ENCODE measurements around the gene SCFD2.
A peak's percentile ranks its signal among the peaks of the same experiment; 100 is the strongest.

The SCFD2 gene

DNA sequence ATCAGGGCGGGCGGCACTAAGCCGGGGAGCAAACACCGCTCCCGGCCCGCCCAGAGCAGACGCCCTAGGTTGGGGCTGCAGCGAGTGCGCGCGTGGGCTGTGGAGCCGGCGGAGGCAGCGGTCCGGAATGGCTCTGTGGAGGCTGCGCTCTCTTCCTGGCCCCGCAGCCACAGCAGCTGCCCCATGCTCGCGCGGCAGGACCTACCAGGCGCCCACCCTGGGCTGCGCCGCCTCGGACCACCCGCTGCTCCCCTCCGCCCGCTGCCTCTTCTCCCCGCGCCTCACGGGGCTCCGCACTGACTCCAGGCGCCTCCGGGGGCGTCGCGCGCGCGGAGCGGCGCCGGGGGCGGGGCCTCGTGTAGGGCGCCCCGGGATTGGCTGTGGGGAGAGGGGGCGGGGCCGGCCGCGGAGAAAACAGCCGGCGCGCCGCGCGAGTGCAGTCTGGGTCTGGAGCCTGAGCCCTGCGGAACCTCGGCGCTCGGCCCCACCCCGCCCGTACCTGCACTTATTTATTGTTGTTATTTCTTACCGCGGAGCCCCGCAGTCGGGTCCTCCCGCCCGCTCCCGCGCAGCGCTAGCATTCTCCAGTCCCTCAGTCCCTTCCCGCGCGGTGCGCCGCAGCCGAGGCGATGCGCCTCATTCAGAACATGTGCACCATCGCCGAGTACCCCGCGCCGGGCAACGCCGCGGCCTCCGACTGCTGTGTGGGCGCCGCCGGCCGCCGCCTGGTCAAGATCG, 503.8 kb downstream of the SCFD2 start, which contains the start of gene RASL11B:
TSS of gene RASL11B (plus strand) at position 439 of the 738 bp plus-strand sequence. CDS start at position 630, 191 bp downstream.
- Histone ChIP-seq H3K79me2 (ENCODE audit: control insufficient read depth, insufficient read depth, low read length, unreplicated experiment) (no peaks in the 10 kb centered on the region), H3K4me1 (ENCODE audit: control insufficient read depth, insufficient read depth, low read length, unreplicated experiment) (no peaks in the 10 kb centered on the region), H2AFZ (ENCODE audit: low read length, unreplicated experiment) (peak within 1 kb of the TSS; percentile 71), H3K27ac (ENCODE audit: low read depth, low read length) (no peak within 1 kb of the TSS), H3K4me3 (ENCODE audit: low read depth, low read length) (peak within 1 kb of the TSS; percentile 79), H3K36me3 (ENCODE audit: insufficient read depth, low read length) (no peaks in the 10 kb centered on the region), H3K27me3 (ENCODE audit: insufficient read depth, low read length) (peaks cover 64% of the 10 kb centered on the region)

- Histone ChIP-seq H3K36me3 (ENCODE audit: insufficient read depth, low read length) (no peaks in the 10 kb centered on the region), H3K4me3 (ENCODE audit: low read depth, low read length) (peak overlapping the region; percentile 79), H3K4me1 (ENCODE audit: control insufficient read depth, insufficient read depth, low read length, unreplicated experiment) (no peaks in the 10 kb centered on the region), H2AFZ (ENCODE audit: low read length, unreplicated experiment) (no peak overlapping the region), H3K27ac (ENCODE audit: low read depth, low read length) (no peak overlapping the region), H3K79me2 (ENCODE audit: control insufficient read depth, insufficient read depth, low read length, unreplicated experiment) (no peaks in the 10 kb centered on the region), H3K27me3 (ENCODE audit: insufficient read depth, low read length) (peaks cover 68% of the 10 kb centered on the region)
Measured at GRCh38 chr4:52861171-52861823, 504.6 kb downstream of the SCFD2 start.

- Histone ChIP-seq H2AFZ (ENCODE audit: low read length, unreplicated experiment) (no peak overlapping the region), H3K27me3 (ENCODE audit: insufficient read depth, low read length) (peaks cover 68% of the 10 kb centered on the region), H3K4me3 (ENCODE audit: low read depth, low read length) (no peak overlapping the region), H3K36me3 (ENCODE audit: insufficient read depth, low read length) (no peaks in the 10 kb centered on the region), H3K4me1 (ENCODE audit: control insufficient read depth, insufficient read depth, low read length, unreplicated experiment) (no peaks in the 10 kb centered on the region), H3K27ac (ENCODE audit: low read depth, low read length) (no peak overlapping the region), H3K79me2 (ENCODE audit: control insufficient read depth, insufficient read depth, low read length, unreplicated experiment) (no peaks in the 10 kb centered on the region)
Measured at GRCh38 chr4:52860361-52860760, 505.5 kb downstream of the SCFD2 start.

DNA sequence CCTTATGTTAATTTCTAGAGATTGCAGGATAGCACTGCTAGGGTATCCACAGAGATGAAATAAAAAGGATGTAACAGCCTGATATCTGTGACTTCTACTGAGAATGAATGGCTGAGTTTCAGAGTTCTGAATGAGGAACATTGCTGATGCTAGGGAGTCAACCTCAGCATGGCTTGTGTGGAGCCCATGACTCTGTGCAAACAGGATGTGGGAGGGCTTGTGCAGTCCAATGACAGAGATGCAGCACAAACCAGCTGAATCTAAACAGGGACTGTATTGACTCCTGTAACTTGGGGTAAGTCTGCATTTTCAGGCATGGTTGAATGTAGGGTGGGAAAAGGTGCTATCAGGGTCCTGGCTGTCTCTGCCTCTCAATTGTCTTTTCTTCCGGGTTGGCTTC, 509.1 kb downstream of the SCFD2 start:
- no peaks in the 10 kb centered on the region for H3K79me2 ChIP-seq (ENCODE audit: control insufficient read depth, insufficient read depth, low read length, unreplicated experiment)
- H3K27me3 ChIP-seq (ENCODE audit: insufficient read depth, low read length) = peaks cover 44% of the 10 kb centered on the region
- H3K36me3 ChIP-seq (ENCODE audit: insufficient read depth, low read length) = no peaks in the 10 kb centered on the region
- peaks cover 6% of the 10 kb centered on the region for H3K4me1 ChIP-seq (ENCODE audit: control insufficient read depth, insufficient read depth, low read length, unreplicated experiment)
- H3K27ac ChIP-seq (ENCODE audit: low read depth, low read length) = no peak overlapping the region
- no peak overlapping the region for H3K4me3 ChIP-seq (ENCODE audit: low read depth, low read length)
- no peak overlapping the region for H2AFZ ChIP-seq (ENCODE audit: low read length, unreplicated experiment)

GRCh38 chr4:52853351-52853750, 512.5 kb downstream of the SCFD2 start:
- Histone ChIP-seq H3K79me2 (ENCODE audit: control insufficient read depth, insufficient read depth, low read length, unreplicated experiment) (no peaks in the 10 kb centered on the region), H3K27me3 (ENCODE audit: insufficient read depth, low read length) (peaks cover 16% of the 10 kb centered on the region; the same call in 1 of the 2 replicates), H3K36me3 (ENCODE audit: insufficient read depth, low read length) (no peaks in the 10 kb centered on the region), H3K27ac (ENCODE audit: low read depth, low read length) (no peak overlapping the region), H3K4me1 (ENCODE audit: control insufficient read depth, insufficient read depth, low read length, unreplicated experiment) (peaks cover 6% of the 10 kb centered on the region), H3K4me3 (ENCODE audit: low read depth, low read length) (peak overlapping the region; percentile 9; the same call in 1 of the 2 replicates), H2AFZ (ENCODE audit: low read length, unreplicated experiment) (peak overlapping the region; percentile 5)

- H3K27ac ChIP-seq (ENCODE audit: low read depth, low read length) = no peak overlapping the region
- no peaks in the 10 kb centered on the region for H3K36me3 ChIP-seq (ENCODE audit: insufficient read depth, low read length)
- H2AFZ ChIP-seq (ENCODE audit: low read length, unreplicated experiment) = peak overlapping the region; percentile 5
- no peaks in the 10 kb centered on the region for H3K79me2 ChIP-seq (ENCODE audit: control insufficient read depth, insufficient read depth, low read length, unreplicated experiment)
- peaks cover 10% of the 10 kb centered on the region; the same call in 1 of the 2 replicates for H3K27me3 ChIP-seq (ENCODE audit: insufficient read depth, low read length)
- peaks cover 6% of the 10 kb centered on the region for H3K4me1 ChIP-seq (ENCODE audit: control insufficient read depth, insufficient read depth, low read length, unreplicated experiment)
- H3K4me3 ChIP-seq (ENCODE audit: low read depth, low read length) = peak overlapping the region; percentile 9; the same call in 1 of the 2 replicates
Measured at GRCh38 chr4:52852711-52853110, 513.1 kb downstream of the SCFD2 start.

DNA sequence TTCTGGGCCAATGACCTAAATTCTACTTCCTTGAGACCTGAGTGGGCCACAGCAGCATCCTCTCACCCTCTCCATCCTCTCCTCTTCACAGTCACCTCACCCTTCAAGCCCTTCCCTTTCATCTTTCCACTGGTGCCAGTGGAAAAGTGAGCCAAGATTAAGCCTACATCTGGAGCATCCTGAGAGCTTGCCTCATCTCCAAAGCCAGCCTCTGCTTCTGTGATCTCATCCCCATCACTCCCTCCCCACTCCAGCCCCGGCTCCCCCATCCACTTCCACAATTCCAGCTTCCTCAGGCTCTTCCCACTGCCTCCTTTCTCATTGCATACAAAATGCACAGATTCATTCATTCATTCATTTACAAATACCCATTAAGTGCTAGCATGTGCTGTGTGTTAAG, 513.8 kb downstream of the SCFD2 start:
- Histone ChIP-seq H3K4me3 (ENCODE audit: low read depth, low read length) (no peak overlapping the region), H3K27me3 (ENCODE audit: insufficient read depth, low read length) (peaks cover 5% of the 10 kb centered on the region; the same call in 1 of the 2 replicates), H3K4me1 (ENCODE audit: control insufficient read depth, insufficient read depth, low read length, unreplicated experiment) (peaks cover 6% of the 10 kb centered on the region), H2AFZ (ENCODE audit: low read length, unreplicated experiment) (no peak overlapping the region), H3K36me3 (ENCODE audit: insufficient read depth, low read length) (no peaks in the 10 kb centered on the region), H3K79me2 (ENCODE audit: control insufficient read depth, insufficient read depth, low read length, unreplicated experiment) (no peaks in the 10 kb centered on the region), H3K27ac (ENCODE audit: low read depth, low read length) (no peak overlapping the region)

DNA sequence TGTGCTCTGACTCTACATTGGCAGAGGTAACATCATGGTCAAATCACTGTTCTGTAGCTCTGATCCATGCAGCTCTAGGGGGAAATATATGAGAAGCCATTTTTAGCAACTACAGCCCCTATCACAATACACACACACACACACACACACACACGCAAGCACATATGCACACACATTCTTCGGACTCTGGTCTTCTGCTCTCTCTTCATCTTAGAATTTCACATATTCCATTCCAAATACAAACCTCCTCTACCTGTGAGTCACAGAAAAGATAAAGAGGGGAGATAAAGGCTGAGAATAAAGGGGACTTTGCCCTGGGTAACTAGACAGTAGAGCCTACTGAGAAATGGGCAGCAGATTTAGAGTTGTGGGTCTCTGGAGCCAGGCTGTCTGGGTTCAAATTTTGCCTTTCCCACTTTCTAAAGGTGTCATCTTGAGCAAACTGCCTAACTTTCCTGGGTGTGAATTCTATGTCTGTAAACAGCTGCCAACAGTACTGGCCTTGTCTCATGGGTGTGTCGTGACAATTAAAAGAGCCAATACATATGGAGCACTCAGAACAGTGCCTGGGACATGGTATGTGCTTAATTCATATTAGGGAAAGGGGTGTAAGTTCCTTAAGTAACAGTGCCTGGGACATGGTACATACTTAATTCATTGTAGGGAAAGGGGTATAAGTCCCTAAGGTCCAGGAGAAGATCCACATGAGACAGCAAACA, 515.3 kb downstream of the SCFD2 start:
- H3K27me3 ChIP-seq (ENCODE audit: insufficient read depth, low read length) = no peaks in the 10 kb centered on the region
- no peak overlapping the region for H3K4me3 ChIP-seq (ENCODE audit: low read depth, low read length)
- no peaks in the 10 kb centered on the region for H3K36me3 ChIP-seq (ENCODE audit: insufficient read depth, low read length)
- no peaks in the 10 kb centered on the region for H3K79me2 ChIP-seq (ENCODE audit: control insufficient read depth, insufficient read depth, low read length, unreplicated experiment)
- no peak overlapping the region for H3K27ac ChIP-seq (ENCODE audit: low read depth, low read length)
- H3K4me1 ChIP-seq (ENCODE audit: control insufficient read depth, insufficient read depth, low read length, unreplicated experiment) = peaks cover 6% of the 10 kb centered on the region
- no peak overlapping the region for H2AFZ ChIP-seq (ENCODE audit: low read length, unreplicated experiment)

- Histone ChIP-seq H3K36me3 (ENCODE audit: insufficient read depth, low read length) (no peaks in the 10 kb centered on the region), H3K27me3 (ENCODE audit: insufficient read depth, low read length) (no peaks in the 10 kb centered on the region), H3K27ac (ENCODE audit: low read depth, low read length) (no peak overlapping the region), H3K4me1 (ENCODE audit: control insufficient read depth, insufficient read depth, low read length, unreplicated experiment) (peaks cover 5% of the 10 kb centered on the region), H3K79me2 (ENCODE audit: control insufficient read depth, insufficient read depth, low read length, unreplicated experiment) (no peaks in the 10 kb centered on the region), H2AFZ (ENCODE audit: low read length, unreplicated experiment) (no peak overlapping the region), H3K4me3 (ENCODE audit: low read depth, low read length) (no peak overlapping the region)
Measured at GRCh38 chr4:52848254-52848653, 517.6 kb downstream of the SCFD2 start.

DNA sequence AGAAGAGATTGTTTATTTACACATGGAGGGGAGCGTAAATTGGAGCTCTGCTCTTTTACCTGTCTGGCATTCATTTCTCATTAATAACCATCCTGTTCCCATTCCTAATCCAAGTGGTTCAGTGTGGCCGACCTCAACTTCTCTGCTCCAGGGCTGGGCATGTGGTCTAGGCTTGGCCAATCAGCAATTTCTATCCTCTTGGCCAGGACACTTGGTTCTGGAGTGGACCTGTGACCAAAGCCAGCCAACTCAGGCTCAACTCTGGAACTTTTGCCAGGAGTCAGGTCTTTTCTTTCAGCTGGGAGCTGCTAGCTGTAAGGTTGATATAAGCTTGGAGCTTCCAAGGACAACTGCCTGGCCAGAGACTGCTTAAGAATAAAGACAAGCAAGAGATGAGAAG, 519.4 kb downstream of the SCFD2 start:
- H3K79me2 ChIP-seq (ENCODE audit: control insufficient read depth, insufficient read depth, low read length, unreplicated experiment) = no peaks in the 10 kb centered on the region
- no peak overlapping the region for H3K27ac ChIP-seq (ENCODE audit: low read depth, low read length)
- H3K4me3 ChIP-seq (ENCODE audit: low read depth, low read length) = no peak overlapping the region
- no peak overlapping the region for H2AFZ ChIP-seq (ENCODE audit: low read length, unreplicated experiment)
- H3K27me3 ChIP-seq (ENCODE audit: insufficient read depth, low read length) = no peaks in the 10 kb centered on the region
- H3K4me1 ChIP-seq (ENCODE audit: control insufficient read depth, insufficient read depth, low read length, unreplicated experiment) = no peaks in the 10 kb centered on the region
- no peaks in the 10 kb centered on the region for H3K36me3 ChIP-seq (ENCODE audit: insufficient read depth, low read length)

All from ACC112 (cell line).